GM12878 (cell line): ENCODE results near the gene TSHZ1. TPM values are rescaled to one million over a fixed set of nuclear protein-coding genes. Genes with fewer than 3 reads are reported as not detected.

Experiments used
- ATAC-seq: fragments of 200-7000 bp; cut with Tn5 transposase; 3 replicates; pipeline ENCODE4 v1.9.1; 2020; ENCODE audit warnings: mild to moderate bottlenecking, moderate library complexity
- BruUV-seq: library from RNA; stranded (reverse); fragments of 400-500 nt; replicated peaks from 2 replicates; lab custom pipeline; 2021; lab: Mats Ljungman, UMichigan
- CTCF ChIA-PET: fragments of 300-600 bp; sonication (Branson Sonifier 250); formaldehyde crosslinking; extraction: SDS; loops from one replicate; lab custom pipeline; 2021; ENCODE audit warnings: inconsistent platforms; lab: Yijun Ruan, JAX
- POLR2A ChIA-PET: fragments of 350-600 bp; formaldehyde crosslinking; extraction: SDS; loops from one replicate; lab custom pipeline; 2021; ENCODE audit warnings: inconsistent platforms; lab: Charles Lee
- RAD21 ChIA-PET: fragments of 300-600 bp; sonication (Branson Sonifier 250); formaldehyde crosslinking; loops from one replicate; lab custom pipeline; 2023; ENCODE audit warnings: antibody characterized with exemption; ENCODE audit not compliant: unreplicated experiment; lab: Charles Lee
- SMC1A ChIA-PET: fragments of 300-600 bp; sonication (Branson Sonifier 250); formaldehyde crosslinking; loops from one replicate; lab custom pipeline; 2023; ENCODE audit not compliant: unreplicated experiment, uncharacterized antibody; lab: Charles Lee
- DNase-seq: peaks from one replicate; pipeline ENCODE4 v3.0.0-alpha.2; 2011; ENCODE audit warnings: low read depth, low spot score
- FAIRE-seq: peaks from 3 replicates; lab custom pipeline; 2011; peaks lifted over from hg19 to GRCh38; lab: Jason Lieb, UNC
- H2AFZ ChIP-seq: 2 replicates; pipeline ENCODE4 v1.6.0; 2011; ENCODE audit warnings: low read depth, low read length, control low read depth; ENCODE audit not compliant: control insufficient read depth
- H3K27ac ChIP-seq: 2 replicates; pipeline ENCODE4 v1.5.1; 2011; ENCODE audit warnings: control low read depth; ENCODE audit not compliant: control insufficient read depth, insufficient read depth
- H3K27me3 ChIP-seq, 2 experiments: replicated peaks in 1 of 2; 2 replicates each; pipeline versions ENCODE4 v1.6.0 to v1.6.1; 2011; ENCODE audit warnings: low read length in 1 of 2; ENCODE audit not compliant: control insufficient read depth in 2 of 2, insufficient read depth in 2 of 2
- H3K36me3 ChIP-seq, 2 experiments: 2 replicates each; pipeline ENCODE4 v1.5.1; 2011; ENCODE audit warnings: low read length in 1 of 2; ENCODE audit not compliant: control insufficient read depth in 2 of 2, insufficient read depth in 2 of 2
- H3K4me1 ChIP-seq: 2 replicates; pipeline ENCODE4 v1.6.1; 2011; ENCODE audit warnings: mild to moderate bottlenecking, low read length, moderate library complexity, mixed read lengths; ENCODE audit not compliant: control insufficient read depth, insufficient read depth
- H3K4me2 ChIP-seq: 2 replicates; pipeline ENCODE4 v1.6.0; 2011; ENCODE audit warnings: control low read depth; ENCODE audit not compliant: control insufficient read depth, insufficient read depth
- H3K4me3 ChIP-seq: fragments of 200-600 bp; sonication (generic); 2 replicates; pipeline ENCODE4 v1.5.1; 2016
- H3K79me2 ChIP-seq: 2 replicates; pipeline ENCODE4 v1.6.0; 2011; ENCODE audit warnings: low read length; ENCODE audit not compliant: control insufficient read depth, insufficient read depth
- H3K9ac ChIP-seq: 2 replicates; pipeline ENCODE4 v1.8.0; 2011; ENCODE audit warnings: low read length, control low read depth, mixed read lengths; ENCODE audit not compliant: control insufficient read depth, insufficient read depth
- H3K9me3 ChIP-seq: replicated peaks from 3 replicates; pipeline ENCODE4 v1.5.1; 2011; ENCODE audit warnings: mild to moderate bottlenecking, low read length; ENCODE audit not compliant: control insufficient read depth, insufficient read depth
- H4K20me1 ChIP-seq: 2 replicates; pipeline ENCODE4 v1.6.0; 2011; ENCODE audit not compliant: control insufficient read depth, insufficient read depth
- BCL3 ChIP-seq: IDR thresholded peaks from 2 replicates; pipeline ENCODE4 v1.6.1; 2011; ENCODE audit warnings: borderline replicate concordance, low read depth, mild to moderate bottlenecking, moderate library complexity, low read length; ENCODE audit not compliant: insufficient read depth, poor library complexity, severe bottlenecking
- CREB1 ChIP-seq: IDR thresholded peaks from 2 replicates; pipeline ENCODE4 v1.6.1; 2012; ENCODE audit warnings: low read depth, mild to moderate bottlenecking, inconsistent platforms
- FOXM1 ChIP-seq: IDR thresholded peaks from 2 replicates; pipeline ENCODE4 v1.6.1; 2012; ENCODE audit warnings: low read depth, mild to moderate bottlenecking, inconsistent platforms, low read length, moderate library complexity
- HCFC1 ChIP-seq: fragments of 150-350 bp; IDR thresholded peaks from 2 replicates; pipeline ENCODE4 v1.6.1; 2014; ENCODE audit warnings: low read length
- LARP7 ChIP-seq: fragments of 450-650 bp; IDR thresholded peaks from 2 replicates; pipeline ENCODE4 v1.6.1; 2017; ENCODE audit warnings: mild to moderate bottlenecking
- MAX ChIP-seq: IDR thresholded peaks from 2 replicates; pipeline ENCODE4 v1.6.1; 2012; ENCODE audit warnings: low read depth, low read length, improper control_type of control experiment
- MLLT1 ChIP-seq: fragments of 450-650 bp; IDR thresholded peaks from 2 replicates; pipeline ENCODE4 v1.6.1; 2016; ENCODE audit warnings: mild to moderate bottlenecking
- MTA2 ChIP-seq: fragments of 450-650 bp; IDR thresholded peaks from 2 replicates; pipeline ENCODE4 v1.6.1; 2016; ENCODE audit warnings: low read depth, mild to moderate bottlenecking, moderate library complexity
- NFIC ChIP-seq: IDR thresholded peaks from 2 replicates; pipeline ENCODE4 v1.6.1; 2012; ENCODE audit warnings: low read depth, mild to moderate bottlenecking, inconsistent platforms, low read length, moderate library complexity
- PAX8 ChIP-seq: fragments of 450-650 bp; IDR thresholded peaks from 2 replicates; pipeline ENCODE4 v1.6.1; 2017; ENCODE audit warnings: mild to moderate bottlenecking, moderate library complexity
- PML ChIP-seq: IDR thresholded peaks from 2 replicates; pipeline ENCODE4 v1.6.1; 2012; ENCODE audit warnings: low read length, inconsistent platforms
- SIX5 ChIP-seq: IDR thresholded peaks from 2 replicates; pipeline ENCODE4 v1.6.1; 2011; ENCODE audit warnings: mild to moderate bottlenecking, low read depth, low read length, moderate library complexity; ENCODE audit not compliant: severe bottlenecking
- SREBF1 ChIP-seq: IDR thresholded peaks from 2 replicates; pipeline ENCODE4 v1.6.1; 2012; ENCODE audit warnings: mild to moderate bottlenecking, low read length
- SUZ12 ChIP-seq: fragments of 200-600 bp; sonication (generic); IDR thresholded peaks from one replicate; pipeline ENCODE4 v1.6.1; 2018; ENCODE audit warnings: antibody characterized with exemption, mild to moderate bottlenecking; ENCODE audit not compliant: unreplicated experiment
- TAF1 ChIP-seq: IDR thresholded peaks from 2 replicates; pipeline ENCODE4 v1.6.1; 2011; ENCODE audit warnings: mild to moderate bottlenecking, low read depth, low read length, borderline replicate concordance
- USF1 ChIP-seq: IDR thresholded peaks from 2 replicates; pipeline ENCODE4 v1.6.1; 2011; ENCODE audit warnings: borderline replicate concordance, low read depth, mild to moderate bottlenecking, moderate library complexity, mixed read lengths, low read length; ENCODE audit not compliant: insufficient read depth; ENCODE audit errors: extremely low read length
- ZNF217 ChIP-seq: fragments of 450-650 bp; IDR thresholded peaks from 2 replicates; pipeline ENCODE4 v1.6.1; 2017; ENCODE audit warnings: antibody characterized with exemption, mild to moderate bottlenecking
- WGBS: methylation state at CpG from one replicate; pipeline ENCODE4 v1.1.6; 2016; ENCODE audit warnings: low lambda C conversion rate; ENCODE audit not compliant: insufficient replicate concordance, insufficient coverage; ENCODE audit errors: missing lambda C conversion rate; 5-methylcytosine and 5-hydroxymethylcytosine counted together
- in situ Hi-C: fragments of 300-500 bp; cut with MboI; formaldehyde crosslinking; loops from 9 replicates; pipeline ENCODE4 v1.14.3; 2018; ENCODE audit warnings: mixed read lengths
- intact Hi-C: fragments of 100-400 bp; cut with micrococcal nuclease; formaldehyde crosslinking; loops from one replicate; pipeline ENCODE4 v1.14.2; 2022; ENCODE audit not compliant: unreplicated experiment
- polyA plus RNA-seq, 11 experiments: library from polyadenylated mRNA; depleted of rRNA in 4 of 11; unstranded in 6 of 11; stranded (reverse) in 5 of 11; fragments of >200 nt; fragmentation: Nextera tagmentation in 4 of 11; fragmentation: Illumina TruSeq in 1 of 11; extraction: Ambion mirVana in 4 of 11; extraction: Trizol in 1 of 11; gene quantifications; 1 replicate in 1 of 11; 2 replicates in 10 of 11; pipeline versions ENCODE4 v1.2.1 to v1.2.3, GENCODE V29; 2011 to 2016; ENCODE audit warnings: inconsistent platforms in 2 of 11, missing spikeins in 2 of 11, low read depth in 1 of 11
- total RNA-seq, 4 experiments: library from RNA; depleted of rRNA in 3 of 4; stranded (reverse); fragments of >200 nt in 3 of 4; fragmentation: Illumina TruSeq in 1 of 4; extraction: Trizol in 1 of 4; gene quantifications; 2 replicates each; pipeline versions ENCODE4 v1.2.1 to v1.2.3, GENCODE V29; 2013 to 2021
- TF ChIP-seq, protein P1 (sequence below): IDR thresholded peaks from 2 replicates; pipeline ENCODE4 v1.6.1; 2011; ENCODE audit warnings: mild to moderate bottlenecking, low read depth, low read length, moderate library complexity; ENCODE audit not compliant: insufficient replicate concordance

Gene TSHZ1
- total and polyA plus RNA-seq, 10 of the 15 experiments (the other 5 are each of a cell fraction or from before 2014, with no cell fraction given): 2.2 to 15.2 (median 5.1) TPM

DNA sequence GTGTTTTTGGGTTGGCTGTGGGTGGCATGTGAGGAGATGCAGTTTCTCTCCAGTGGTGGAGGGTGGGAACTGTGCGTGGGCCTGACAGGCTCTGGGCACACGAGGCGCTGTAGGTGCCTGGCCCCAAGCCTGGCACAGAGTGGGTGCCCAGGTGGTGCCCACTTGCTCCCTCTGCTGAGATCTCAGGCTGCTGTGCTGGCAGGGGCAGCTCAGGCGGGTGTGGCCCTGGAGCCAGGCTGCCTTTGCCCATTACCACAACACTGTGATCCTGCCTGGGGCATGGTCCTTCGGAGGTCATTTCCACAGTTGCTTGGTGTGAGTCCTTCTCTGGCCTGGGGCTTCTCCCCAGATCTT is 20.4 kb downstream of the TSHZ1 start (continued):
- TF ChIP-seq BCL3 (no peak), FOXM1 (no peak), MLLT1 (no peak)

GRCh38 chr18:75234901-75235300 is 24.3 kb downstream of the TSHZ1 start:
- 98% methylated on average over 12 of the region's 12 CpGs for WGBS
- Histone ChIP-seq H3K4me3 (no peak overlapping the region), H3K27ac (no peak overlapping the region), H3K4me2 (no peak overlapping the region), H4K20me1 (no peaks in the 10 kb centered on the region), H3K9ac (no peak overlapping the region), H3K4me1 (no peaks in the 10 kb centered on the region), H2AFZ (no peak overlapping the region), H3K36me3 (no peaks in the 10 kb centered on the region), H3K27me3 (no peaks in the 10 kb centered on the region), H3K9me3 (no peaks in the 10 kb centered on the region), H3K79me2 (no peaks in the 10 kb centered on the region)
- BruUV-seq: no TSS peak
- SMC1A ChIA-PET: no interaction called here
- DNase-seq (no peak), ATAC-seq (no peak), FAIRE-seq (no peak)
- in situ Hi-C loops: no loop called here
- RAD21 ChIA-PET: no interaction called here
- POLR2A ChIA-PET: no interaction called here
- TF ChIP-seq CREB1 (no peak), PAX8 (no peak), TAF1 (no peak), LARP7 (no peak), NFIC (no peak), SUZ12 (no peak), MTA2 (no peak), USF1 (no peak), HCFC1 (no peak), PML (no peak), MAX (no peak), ZNF217 (no peak), SIX5 (no peak), SREBF1 (no peak)
- TF ChIP-seq, protein P1, sequence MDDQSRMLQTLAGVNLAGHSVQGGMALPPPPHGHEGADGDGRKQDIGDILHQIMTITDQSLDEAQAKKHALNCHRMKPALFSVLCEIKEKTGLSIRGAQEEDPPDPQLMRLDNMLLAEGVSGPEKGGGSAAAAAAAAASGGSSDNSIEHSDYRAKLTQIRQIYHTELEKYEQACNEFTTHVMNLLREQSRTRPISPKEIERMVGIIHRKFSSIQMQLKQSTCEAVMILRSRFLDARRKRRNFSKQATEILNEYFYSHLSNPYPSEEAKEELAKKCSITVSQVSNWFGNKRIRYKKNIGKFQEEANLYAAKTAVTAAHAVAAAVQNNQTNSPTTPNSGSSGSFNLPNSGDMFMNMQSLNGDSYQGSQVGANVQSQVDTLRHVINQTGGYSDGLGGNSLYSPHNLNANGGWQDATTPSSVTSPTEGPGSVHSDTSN: no peak
- CTCF ChIA-PET: no interaction called here
- intact Hi-C loops: no loop called here
